Non-pigmented ciliary epithelial cell (primary cell): Measurements from ENCODE around the gene PDZD2.
"Not testable (repeated sequence)": the region's sequence is repeated elsewhere in the genome, so short reads cannot be mapped to it uniquely, and the experiment has no call there.

Source experiments
- DNase-seq: peaks from one replicate; pipeline ENCODE4 v3.0.0-alpha.2; 2010; ENCODE audit warnings: low read depth

PDZD2 gene

GRCh38 chr5:31638748-31639418 is at the start of gene PDZD2:
Gene PDZD2, plus strand, starts transcription at chr5:31639131.
- no peak for DNase-seq

DNA sequence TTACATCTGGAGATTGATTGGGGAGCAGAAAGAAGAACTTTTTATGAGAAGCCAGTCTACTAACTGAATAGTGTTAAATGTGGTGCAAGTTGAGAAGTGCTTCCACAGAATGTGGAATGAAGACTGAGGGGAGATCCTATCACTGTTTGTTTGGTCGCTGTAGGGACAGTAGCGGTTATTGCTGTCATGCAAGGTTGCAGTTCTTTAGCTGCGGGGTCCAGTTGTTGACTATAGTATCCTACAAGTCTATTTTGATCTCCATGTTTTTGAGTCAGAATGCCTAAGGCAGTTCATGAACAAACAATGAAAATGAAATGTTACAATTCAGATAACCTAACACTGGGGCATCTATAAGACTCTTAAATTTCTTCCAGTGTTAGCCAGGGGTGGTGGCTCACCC is 45.3 kb upstream of the PDZD2 start:
- DNase-seq, result no peak

DNA sequence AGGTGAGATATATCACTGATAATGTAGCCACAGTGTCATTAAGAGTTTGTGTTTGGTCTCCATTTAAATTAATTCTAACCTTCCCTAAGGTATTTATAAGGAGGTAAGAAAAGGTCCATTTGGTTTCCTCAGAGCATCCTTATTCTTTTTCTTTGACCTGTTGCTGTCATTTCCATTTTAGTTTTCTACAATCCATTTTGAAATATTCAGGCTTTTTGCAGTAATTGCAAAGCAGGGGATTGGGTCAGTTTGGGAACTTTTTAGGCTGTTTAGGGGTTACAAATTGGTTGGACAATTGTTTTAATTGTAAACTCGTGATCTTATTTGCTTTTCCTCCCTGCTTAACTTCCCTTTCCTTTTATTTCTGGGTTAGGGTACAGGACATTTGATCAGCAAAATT is 42.6 kb upstream of the PDZD2 start:
- no peak for DNase-seq

DNA sequence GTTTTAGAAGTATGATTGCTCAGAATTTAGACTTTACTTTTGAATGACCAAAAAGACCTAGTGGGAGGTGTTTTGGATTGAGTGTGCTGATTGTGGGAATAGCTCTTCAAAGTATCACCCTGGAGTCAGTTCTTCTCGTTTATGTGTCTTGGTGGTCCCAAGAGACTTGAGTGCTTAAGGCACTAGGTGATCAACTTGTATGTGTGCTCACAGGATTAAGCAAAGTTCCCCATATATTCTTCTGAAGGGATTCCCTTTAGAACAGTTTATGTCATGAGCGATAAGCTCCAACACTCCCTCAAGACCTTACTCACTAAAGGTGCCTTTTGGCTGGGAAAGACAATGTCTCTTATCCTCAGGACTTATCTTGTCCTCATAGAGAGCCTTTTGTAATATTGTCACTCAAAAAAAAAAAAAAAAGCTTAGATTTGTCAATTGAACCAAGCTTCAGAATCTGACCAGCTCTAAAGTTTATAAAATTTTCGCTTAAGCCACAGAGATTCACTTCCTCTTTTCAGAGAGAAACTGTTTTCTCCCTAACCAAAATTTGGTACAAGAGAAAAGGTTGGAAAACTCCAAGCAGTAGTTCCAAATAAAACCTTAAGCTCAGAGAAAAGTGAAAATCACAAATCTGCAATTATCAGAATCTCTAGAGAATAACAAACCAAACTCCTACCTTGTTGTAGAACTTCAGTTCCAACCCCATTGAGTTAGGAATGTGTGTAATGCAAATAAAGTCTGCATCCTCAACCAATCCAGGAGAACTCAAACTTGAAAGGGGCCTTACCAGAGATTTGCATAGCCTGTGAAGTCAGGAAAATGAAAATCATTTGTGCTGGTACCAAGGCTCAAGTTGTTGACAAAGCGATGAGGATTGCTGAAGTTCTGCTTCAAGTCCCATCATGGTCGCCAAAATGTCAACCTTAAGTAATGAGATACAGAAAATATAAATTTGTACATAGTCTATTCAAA is 40.0 kb upstream of the PDZD2 start:
- no peak for DNase-seq

DNA sequence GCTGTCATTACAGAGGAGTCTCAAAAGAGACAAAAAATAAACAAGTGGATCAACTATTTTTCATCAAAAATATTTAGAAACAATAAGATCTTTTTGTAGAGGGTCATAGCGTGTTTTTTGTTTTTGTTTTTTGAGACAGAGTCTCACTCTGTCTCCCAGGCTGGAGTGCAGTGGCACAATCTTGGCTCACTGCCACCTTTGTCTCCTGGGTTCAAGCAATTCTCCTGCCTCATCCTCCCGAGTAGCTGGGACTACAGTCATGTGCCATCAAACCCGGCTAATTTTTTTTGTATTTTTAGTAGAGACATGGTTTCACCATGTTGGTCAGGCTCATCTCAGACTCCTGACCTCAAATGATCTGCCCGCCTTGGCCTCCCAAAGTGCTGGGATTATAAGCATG is 36.6 kb upstream of the PDZD2 start:
- DNase-seq, result not testable (repeated sequence)

DNA sequence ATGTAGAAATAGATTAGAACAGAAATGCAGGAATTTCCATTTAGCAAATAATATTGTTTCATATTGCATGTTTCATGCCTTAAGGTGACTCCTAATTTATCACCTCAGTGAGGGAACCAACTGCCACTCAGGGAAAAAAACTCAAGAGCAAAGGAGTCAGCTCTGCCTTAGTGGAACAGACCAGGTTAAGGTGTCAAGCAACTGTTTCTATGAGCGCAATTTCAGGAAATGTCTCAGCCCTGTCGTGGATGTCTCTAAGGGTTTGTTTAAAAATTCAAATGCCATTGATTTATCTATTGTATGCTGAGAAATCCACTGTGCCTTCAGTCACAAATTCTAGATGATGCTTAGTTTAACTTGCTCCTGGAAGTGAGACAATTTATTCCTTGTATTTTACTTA is 34.7 kb upstream of the PDZD2 start:
- no peak for DNase-seq

GRCh38 chr5:31604644-31605043 is 34.3 kb upstream of the PDZD2 start:
- DNase-seq, result no peak

- no peak for DNase-seq
Observed at GRCh38 chr5:31605920-31606319, 33.0 kb upstream of the PDZD2 start.

DNA sequence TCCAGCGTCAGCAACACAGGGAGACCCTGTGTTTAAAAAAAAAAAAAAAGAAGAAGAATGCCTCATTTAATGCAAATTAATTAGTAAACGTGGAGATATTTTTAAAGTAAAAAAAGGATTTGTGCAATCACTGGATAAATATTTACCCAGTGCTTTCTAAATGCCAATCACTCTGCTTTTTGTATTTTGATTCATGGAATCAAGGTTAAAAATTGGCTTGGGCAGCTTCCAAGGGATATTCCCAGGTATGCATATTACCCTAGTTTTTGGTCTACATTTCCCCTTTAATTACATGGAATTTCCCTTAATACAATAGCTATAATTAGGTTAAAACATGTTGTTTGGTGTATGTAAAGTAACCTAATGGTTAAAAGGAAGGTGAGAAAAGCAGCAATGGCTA is 31.4 kb upstream of the PDZD2 start:
- DNase-seq, result no peak

DNA sequence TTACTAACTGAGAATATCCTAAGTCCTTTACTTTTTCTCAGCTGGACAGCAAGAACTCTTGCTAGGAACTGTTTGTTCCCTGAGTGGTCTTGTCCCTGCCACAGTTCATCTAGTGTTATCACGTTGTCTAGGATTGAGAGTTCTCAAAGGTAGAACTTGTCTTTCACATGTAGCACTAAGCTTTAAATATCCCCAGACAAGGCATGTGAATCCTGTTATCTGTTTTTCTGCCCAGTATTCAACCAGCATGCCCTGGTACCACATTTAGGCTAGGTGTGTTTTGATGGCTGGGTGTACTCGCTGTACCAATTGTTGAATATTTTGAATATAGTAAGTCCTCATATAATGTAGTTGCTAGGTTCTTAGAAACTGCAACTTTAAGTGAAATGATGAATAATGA is 27.9 kb upstream of the PDZD2 start:
- no peak for DNase-seq

- no peak for DNase-seq
Observed at GRCh38 chr5:31613651-31614050, 25.3 kb upstream of the PDZD2 start.

- no peak for DNase-seq
Observed at GRCh38 chr5:31614151-31615020, 24.5 kb upstream of the PDZD2 start.

- no peak for DNase-seq
Observed at GRCh38 chr5:31617867-31618266, 21.1 kb upstream of the PDZD2 start.

DNA sequence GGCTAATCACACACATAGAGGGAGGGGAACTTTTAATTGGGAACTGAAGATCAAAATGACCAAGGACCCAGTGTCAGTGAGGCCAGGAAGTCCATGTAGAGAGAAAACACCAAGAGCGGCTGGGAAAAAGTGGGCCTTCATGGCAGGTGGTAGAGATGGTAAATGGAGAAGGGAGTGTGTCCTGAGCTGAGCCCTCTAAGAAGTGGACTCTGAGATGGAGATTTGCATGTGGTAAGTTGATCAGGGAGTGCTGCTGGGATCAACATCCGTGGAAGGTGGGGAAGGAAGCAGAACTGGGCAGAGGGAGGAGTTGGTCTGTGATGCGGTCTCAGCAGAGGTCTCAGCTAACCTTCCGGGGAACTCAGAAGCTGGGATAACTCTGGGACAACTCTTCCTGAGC is 18.9 kb upstream of the PDZD2 start:
- DNase-seq, result no peak

GRCh38 chr5:31623249-31623648 is 15.7 kb upstream of the PDZD2 start:
- DNase-seq, result no peak

GRCh38 chr5:31625394-31625793 is 13.5 kb upstream of the PDZD2 start:
- DNase-seq, result no peak

- DNase-seq, result no peak
Observed at GRCh38 chr5:31626156-31626555, 12.8 kb upstream of the PDZD2 start.

DNA sequence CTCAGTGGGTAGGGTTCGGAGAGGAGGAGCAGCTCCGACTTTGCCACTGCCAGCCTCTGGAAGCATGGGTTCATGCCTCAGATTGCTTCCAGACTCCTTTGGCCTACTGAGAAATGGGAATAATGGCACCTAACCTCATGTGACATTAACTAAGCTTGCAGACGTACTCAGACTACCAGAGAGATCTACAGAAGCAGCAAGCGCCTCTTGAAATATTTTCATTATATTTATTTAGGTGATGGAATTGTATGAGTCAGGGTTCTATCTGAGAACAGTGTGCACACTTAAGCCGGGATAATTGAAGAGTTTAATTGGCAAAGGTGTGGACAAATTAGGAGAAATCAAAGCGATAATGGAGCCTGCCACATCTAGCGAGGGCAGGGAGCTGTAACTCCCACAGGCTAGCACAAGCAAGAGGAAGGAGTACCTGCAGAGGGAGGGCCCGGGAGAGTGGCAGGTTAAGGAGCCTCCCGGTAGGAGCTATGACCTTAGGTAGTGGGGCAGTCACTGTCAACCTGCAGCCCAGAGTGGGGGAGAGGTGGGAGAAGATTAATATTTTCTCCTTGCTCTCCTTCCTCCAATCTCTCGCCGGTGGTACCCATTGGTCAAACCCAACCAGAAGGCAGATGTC is 12.2 kb upstream of the PDZD2 start:
- no peak for DNase-seq

DNA sequence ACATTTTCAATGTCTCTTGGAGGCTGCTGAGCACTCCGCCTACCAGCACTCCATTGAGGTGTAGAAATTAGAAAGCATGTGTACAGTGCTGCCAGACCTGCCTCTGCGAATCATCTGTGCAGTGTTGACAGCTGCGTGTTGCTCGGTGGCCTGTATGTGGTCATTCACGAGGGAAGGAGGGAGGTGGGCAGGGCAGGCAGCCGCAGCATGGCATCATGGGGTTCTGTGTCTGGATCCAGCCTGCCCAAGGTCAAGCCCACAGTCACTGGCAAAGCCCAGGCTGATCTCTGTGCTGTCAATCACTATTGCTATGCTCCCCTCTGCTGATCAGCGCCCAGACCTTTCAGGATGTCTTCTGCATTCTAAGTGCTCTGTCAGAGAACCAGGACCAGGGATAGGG is 8.0 kb upstream of the PDZD2 start:
- no peak for DNase-seq

DNA sequence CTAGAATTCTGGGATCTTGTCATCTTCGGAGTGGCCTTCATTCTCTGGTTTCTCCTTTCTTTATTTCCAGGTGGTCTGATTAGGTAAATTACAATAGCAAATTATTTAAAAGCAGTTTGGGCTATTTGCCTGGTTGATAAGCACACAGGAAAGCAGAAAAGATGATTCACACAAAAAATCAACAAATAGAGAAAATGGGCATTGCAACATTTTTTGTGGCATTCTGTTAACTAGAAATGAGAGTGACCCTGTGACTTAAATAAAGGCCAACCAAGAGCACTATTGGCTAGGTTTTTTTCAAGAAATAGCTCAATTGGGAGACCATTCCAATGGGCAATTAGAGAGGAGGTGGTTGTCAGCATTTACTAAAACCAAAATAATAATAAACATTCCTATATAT is 6.5 kb upstream of the PDZD2 start:
- DNase-seq, result no peak

GRCh38 chr5:31635446-31635845 is 3.5 kb upstream of the PDZD2 start:
- no peak for DNase-seq

- DNase-seq, result no peak
Observed at GRCh38 chr5:31637851-31638250, 1.1 kb upstream of the PDZD2 start.
